Mesodermal cell (in vitro differentiated cells): Measurements from ENCODE around the gene ABCG2.
A peak's percentile ranks its signal among the peaks of the same experiment; 100 is the strongest.
"Not testable (repeated sequence)": the region's sequence is repeated elsewhere in the genome, so short reads cannot be mapped to it uniquely, and the experiment has no call there.

Source experiments
- H3K27ac ChIP-seq: 2 replicates; pipeline ENCODE4 v1.7.0; 2013; ENCODE audit warnings: mild to moderate bottlenecking, low read depth, low read length, moderate library complexity; ENCODE audit not compliant: severe bottlenecking
- H3K36me3 ChIP-seq: 2 replicates; pipeline ENCODE4 v1.7.1; 2013; ENCODE audit warnings: mild to moderate bottlenecking, low read length, moderate library complexity; ENCODE audit not compliant: control insufficient read depth, insufficient read depth
- H3K4me1 ChIP-seq: one replicate; pipeline ENCODE4 v1.7.1; 2013; ENCODE audit warnings: mild to moderate bottlenecking, low read length; ENCODE audit not compliant: insufficient read depth, control insufficient read depth, poor library complexity, severe bottlenecking
- H3K4me3 ChIP-seq: 2 replicates; pipeline ENCODE4 v1.7.0; 2013; ENCODE audit warnings: low read length, control low read depth, mild to moderate bottlenecking; ENCODE audit not compliant: insufficient read depth, poor library complexity, severe bottlenecking; ENCODE audit errors: extremely low read depth
- H3K9me3 ChIP-seq: 2 replicates; pipeline ENCODE4 v1.7.1; 2013; ENCODE audit warnings: mild to moderate bottlenecking, low read length, moderate library complexity; ENCODE audit not compliant: control insufficient read depth
- WGBS, 2 experiments: methylation state at CpG; one replicate each; pipeline ENCODE4 v1.1.5; 2013; ENCODE audit warnings: missing lambda C conversion rate in 2 of 2; ENCODE audit not compliant: insufficient coverage in 2 of 2; 5-methylcytosine and 5-hydroxymethylcytosine counted together

The ABCG2 gene

GRCh38 chr4:88166608-88167007, 8.2 kb upstream of the ABCG2 start:
- H3K36me3 ChIP-seq = no peaks in the 10 kb centered on the region
- no peak overlapping the region for H3K4me3 ChIP-seq
- WGBS, 2 experiments = 88% methylated on average over 1 of the region's 3 CpGs
- H3K27ac ChIP-seq = no peak overlapping the region
- no peaks in the 10 kb centered on the region for H3K4me1 ChIP-seq
- H3K9me3 ChIP-seq = no peaks in the 10 kb centered on the region

- Histone ChIP-seq H3K9me3 (no peaks in the 10 kb centered on the region), H3K36me3 (no peaks in the 10 kb centered on the region), H3K27ac (no peak overlapping the region), H3K4me3 (no peak overlapping the region), H3K4me1 (no peaks in the 10 kb centered on the region)
- WGBS, 2 experiments = 76 to 80% methylated on average over 5 to 6 of the region's 6 CpGs
Observed at GRCh38 chr4:88163336-88163735, 4.9 kb upstream of the ABCG2 start.

- peaks cover 3% of the 10 kb centered on the region for H3K4me1 ChIP-seq
- no peak overlapping the region for H3K27ac ChIP-seq
- no peaks in the 10 kb centered on the region for H3K36me3 ChIP-seq
- H3K4me3 ChIP-seq = no peak overlapping the region
- H3K9me3 ChIP-seq = no peaks in the 10 kb centered on the region
Observed at GRCh38 chr4:88162626-88163025, 4.2 kb upstream of the ABCG2 start.

- Histone ChIP-seq H3K9me3 (no peaks in the 10 kb centered on the region), H3K36me3 (no peaks in the 10 kb centered on the region), H3K27ac (no peak overlapping the region), H3K4me3 (peak overlapping the region; percentile 63), H3K4me1 (peaks cover 3% of the 10 kb centered on the region)
- WGBS, 2 experiments = 0 to 3% methylated on average over 5 to 10 of the region's 14 CpGs
Observed at GRCh38 chr4:88159229-88159725, 838 bp upstream of the ABCG2 start.

GRCh38 chr4:88158038-88158488, 376 bp downstream of the ABCG2 start:
- Histone ChIP-seq H3K4me1 (peaks cover 3% of the 10 kb centered on the region), H3K9me3 (no peaks in the 10 kb centered on the region), H3K27ac (no peak overlapping the region), H3K36me3 (no peaks in the 10 kb centered on the region), H3K4me3 (peak overlapping the region; percentile 63)
- 0 to 2% methylated on average over 3 to 6 of the region's 12 CpGs for WGBS, 2 experiments

GRCh38 chr4:88152331-88152730, 6.1 kb downstream of the ABCG2 start:
- H3K36me3 ChIP-seq, H3K27ac ChIP-seq, H3K4me3 ChIP-seq, H3K9me3 ChIP-seq: not testable (repeated sequence)
- WGBS, 2 experiments = 76 to 78% methylated on average over 5 to 8 of the region's 8 CpGs
- H3K4me1 ChIP-seq = peaks cover 17% of the 10 kb centered on the region

GRCh38 chr4:88148560-88148959, 9.9 kb downstream of the ABCG2 start:
- Histone ChIP-seq H3K27ac (no peak overlapping the region), H3K36me3 (no peaks in the 10 kb centered on the region), H3K4me1 (peaks cover 18% of the 10 kb centered on the region), H3K9me3 (no peaks in the 10 kb centered on the region), H3K4me3 (no peak overlapping the region)
- WGBS, 2 experiments = 100% methylated on average over 2 of the region's 2 CpGs; no CpG with 5 or more reads in 1 of the 2 experiments

- H3K4me1 ChIP-seq = peaks cover 22% of the 10 kb centered on the region
- no peak overlapping the region for H3K27ac ChIP-seq
- H3K36me3 ChIP-seq = no peaks in the 10 kb centered on the region
- H3K4me3 ChIP-seq = no peak overlapping the region
- H3K9me3 ChIP-seq = no peaks in the 10 kb centered on the region
- 86 to 91% methylated on average over 4 of the region's 4 CpGs for WGBS, 2 experiments
Observed at GRCh38 chr4:88147799-88148217, 10.6 kb downstream of the ABCG2 start.

GRCh38 chr4:88146891-88147290, 11.5 kb downstream of the ABCG2 start:
- peaks cover 22% of the 10 kb centered on the region for H3K4me1 ChIP-seq
- no peaks in the 10 kb centered on the region for H3K9me3 ChIP-seq
- no peak overlapping the region for H3K27ac ChIP-seq
- H3K4me3 ChIP-seq = no peak overlapping the region
- H3K36me3 ChIP-seq = no peaks in the 10 kb centered on the region

- Histone ChIP-seq H3K4me1 (peaks cover 16% of the 10 kb centered on the region), H3K27ac (no peak overlapping the region)
- WGBS, 2 experiments = 75% methylated on average over 1 of the region's 3 CpGs; no CpG with 5 or more reads in 1 of the 2 experiments
Observed at GRCh38 chr4:88144866-88145300, 13.6 kb downstream of the ABCG2 start.

GRCh38 chr4:88144048-88144447, 14.4 kb downstream of the ABCG2 start:
- Histone ChIP-seq H3K4me3 (no peak overlapping the region), H3K9me3 (no peaks in the 10 kb centered on the region), H3K4me1 (peaks cover 14% of the 10 kb centered on the region), H3K36me3 (no peaks in the 10 kb centered on the region), H3K27ac (no peak overlapping the region)
- 96 to 100% methylated on average over 1 to 3 of the region's 5 CpGs for WGBS, 2 experiments

More at GRCh38 chr4:88144866-88145300, 13.6 kb downstream of the ABCG2 start:
- H3K36me3 ChIP-seq = no peaks in the 10 kb centered on the region
- H3K4me3 ChIP-seq = no peak overlapping the region
- no peaks in the 10 kb centered on the region for H3K9me3 ChIP-seq
